GM10266 (cell line): ENCODE data around the gene XPR1.

Experiments used
- DNase-seq: peaks from one replicate; pipeline ENCODE4 v3.0.0; 2012; ENCODE audit errors: extremely low spot score
- TF ChIP-seq, protein P1 (sequence below): IDR thresholded peaks from 2 replicates; pipeline ENCODE4 v1.5.1; 2012; ENCODE audit warnings: mild to moderate bottlenecking, low read depth; ENCODE audit not compliant: control insufficient read depth, insufficient read depth; ENCODE audit errors: missing control alignments

The XPR1 gene

DNA sequence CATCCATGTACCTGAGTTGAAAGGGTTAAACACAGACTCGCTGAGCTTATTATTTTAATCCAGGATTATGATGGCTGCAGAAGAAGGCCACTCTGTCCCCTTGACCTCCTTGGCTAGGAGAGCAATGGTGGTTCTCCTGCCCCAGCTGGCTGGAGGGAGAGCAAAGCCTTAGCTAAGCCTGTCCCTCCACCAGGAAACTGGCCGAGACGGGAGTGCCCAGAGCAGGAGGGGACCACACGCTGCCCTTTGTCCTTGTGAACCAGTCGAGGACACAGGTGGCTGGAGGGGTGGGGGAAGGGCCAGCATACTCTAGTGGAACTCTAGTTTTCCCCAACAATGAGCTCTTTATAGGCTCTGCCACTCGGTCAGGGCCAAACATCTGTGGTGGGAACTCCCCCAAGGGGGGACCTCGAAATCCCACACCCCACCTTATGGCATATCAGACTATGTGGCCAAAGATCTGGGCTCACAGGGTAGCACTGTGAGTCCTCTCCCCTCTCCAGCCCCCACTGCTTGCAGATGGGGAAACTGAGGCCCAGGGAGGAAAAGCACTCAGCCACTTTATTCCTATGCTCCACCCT, 293.7 kb downstream of the XPR1 start:
- TF ChIP-seq, protein P1, sequence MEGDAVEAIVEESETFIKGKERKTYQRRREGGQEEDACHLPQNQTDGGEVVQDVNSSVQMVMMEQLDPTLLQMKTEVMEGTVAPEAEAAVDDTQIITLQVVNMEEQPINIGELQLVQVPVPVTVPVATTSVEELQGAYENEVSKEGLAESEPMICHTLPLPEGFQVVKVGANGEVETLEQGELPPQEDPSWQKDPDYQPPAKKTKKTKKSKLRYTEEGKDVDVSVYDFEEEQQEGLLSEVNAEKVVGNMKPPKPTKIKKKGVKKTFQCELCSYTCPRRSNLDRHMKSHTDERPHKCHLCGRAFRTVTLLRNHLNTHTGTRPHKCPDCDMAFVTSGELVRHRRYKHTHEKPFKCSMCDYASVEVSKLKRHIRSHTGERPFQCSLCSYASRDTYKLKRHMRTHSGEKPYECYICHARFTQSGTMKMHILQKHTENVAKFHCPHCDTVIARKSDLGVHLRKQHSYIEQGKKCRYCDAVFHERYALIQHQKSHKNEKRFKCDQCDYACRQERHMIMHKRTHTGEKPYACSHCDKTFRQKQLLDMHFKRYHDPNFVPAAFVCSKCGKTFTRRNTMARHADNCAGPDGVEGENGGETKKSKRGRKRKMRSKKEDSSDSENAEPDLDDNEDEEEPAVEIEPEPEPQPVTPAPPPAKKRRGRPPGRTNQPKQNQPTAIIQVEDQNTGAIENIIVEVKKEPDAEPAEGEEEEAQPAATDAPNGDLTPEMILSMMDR: no peak
- no peak for DNase-seq

DNA sequence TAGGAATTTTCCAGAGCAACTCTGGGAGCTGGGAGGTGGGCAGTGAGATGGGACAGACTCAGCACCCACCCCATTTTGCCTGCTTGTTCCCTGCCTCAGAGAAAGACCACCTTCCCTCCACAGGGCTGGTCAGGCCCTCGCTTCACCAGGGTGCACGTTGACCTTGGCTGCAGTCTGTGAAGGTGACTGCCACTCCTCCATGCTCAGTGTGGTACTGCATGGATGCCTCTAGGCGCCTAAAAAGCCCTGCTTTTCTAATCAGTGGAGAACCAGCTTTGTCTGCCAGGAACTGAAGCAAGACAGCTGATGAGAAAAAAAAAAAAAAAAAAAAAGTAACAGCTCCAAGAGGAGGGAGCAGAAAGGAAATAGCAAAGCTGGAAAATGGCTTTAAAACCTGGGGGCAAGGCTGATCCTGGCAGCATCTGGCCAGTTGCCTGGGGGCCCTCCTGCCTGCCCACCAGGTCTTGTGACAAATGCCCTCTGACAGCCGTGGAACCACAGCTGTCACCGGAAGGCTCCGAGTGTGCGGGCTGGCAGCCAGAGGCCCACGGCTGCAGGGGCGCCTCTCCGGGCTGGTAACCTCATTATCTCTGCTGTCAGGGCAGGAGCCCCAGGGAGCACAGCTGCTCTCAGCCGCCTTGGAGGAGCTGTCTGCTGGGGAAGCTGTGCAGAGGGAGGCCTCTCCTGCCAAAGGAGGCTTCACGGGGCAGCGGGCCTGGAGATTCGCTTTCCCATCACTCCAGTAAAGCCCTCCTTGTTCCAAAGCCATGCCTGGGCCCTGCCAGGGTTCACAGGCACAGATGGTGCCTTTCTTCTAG, 294.6 kb downstream of the XPR1 start:
- TF ChIP-seq, protein P1: no peak

GRCh38 chr1:180927348-180927747, 295.5 kb downstream of the XPR1 start:
- DNase-seq: no peak
- TF ChIP-seq, protein P1: no peak

More for the DNA sequence above, 294.6 kb downstream of the XPR1 start:
- no peak for DNase-seq

GRCh38 chr1:180927841-180928240, 296.0 kb downstream of the XPR1 start:
- TF ChIP-seq, protein P1: no peak
- DNase-seq: no peak

GRCh38 chr1:180928331-180929230, 296.8 kb downstream of the XPR1 start:
- no peak for DNase-seq

GRCh38 chr1:180929389-180929788, 297.6 kb downstream of the XPR1 start:
- TF ChIP-seq, protein P1: no peak
- no peak for DNase-seq

More at GRCh38 chr1:180928331-180929230, 296.8 kb downstream of the XPR1 start:
- TF ChIP-seq, protein P1: no peak
